ENCODE results near the gene APCDD1L. TPM values are rescaled to one million over a fixed set of nuclear protein-coding genes. Genes with fewer than 3 reads are reported as not detected.

APCDD1L gene
- polyA plus RNA-seq, 1 donor from 2014 or later, result not detected

GRCh38 chr20:58483470-58483869 lies 31.7 kb downstream of the APCDD1L start:
- Histone ChIP-seq H2AFZ (ENCODE audit: low read depth, low read length) (no peak overlapping the region), H3K27ac (ENCODE audit: low read length) (no peak overlapping the region), H3F3A (ENCODE audit: insufficient read depth, low read length, poor library complexity, severe bottlenecking) (no peaks in the 10 kb centered on the region), H3K9me2 (ENCODE audit: insufficient read depth, low read length) (no peaks in the 10 kb centered on the region), H3K27me3 (ENCODE audit: insufficient read depth, low read depth, low read length) (no peaks in the 10 kb centered on the region), H3K79me2 (replicated peaks; ENCODE audit: insufficient read depth, low read length) (no peaks in the 10 kb centered on the region), H3K9ac (ENCODE audit: low read length) (no peak overlapping the region), H3K9me3 (ENCODE audit: low read length) (peaks cover 17% of the 10 kb centered on the region), H3K36me3 (ENCODE audit: insufficient read depth, low read length) (no peaks in the 10 kb centered on the region), H3K4me3 (ENCODE audit: low read length) (no peak overlapping the region), H4K20me1 (ENCODE audit: insufficient read depth) (no peaks in the 10 kb centered on the region), H3K4me2 (ENCODE audit: low read length) (no peak overlapping the region)
- TF ChIP-seq EZH2 (IDR thresholded peaks at IDR 0.05; ENCODE audit: borderline replicate concordance, insufficient read depth, low read length, poor library complexity, severe bottlenecking) (no peak), EP300 (conservative IDR thresholded peaks at IDR 0.05; ENCODE audit: poor library complexity, severe bottlenecking) (no peak), CTCF (IDR thresholded peaks at IDR 0.05; ENCODE audit: poor library complexity, severe bottlenecking) (no peak), RAD21 (conservative IDR thresholded peaks at IDR 0.05) (no peak), POLR2AphosphoS5 (IDR thresholded peaks at IDR 0.05) (no peak), REST (IDR thresholded peaks at IDR 0.05; ENCODE audit: borderline replicate concordance) (no peak), MXI1 (conservative IDR thresholded peaks at IDR 0.05; ENCODE audit: poor library complexity, severe bottlenecking) (no peak), TAF1 (IDR thresholded peaks at IDR 0.05; ENCODE audit: low read depth) (no peak), SMC3 (conservative IDR thresholded peaks at IDR 0.05; ENCODE audit: poor library complexity) (no peak)

- no peaks in the 10 kb centered on the region for H4K20me1 ChIP-seq (ENCODE audit: insufficient read depth)
- peaks cover 21% of the 10 kb centered on the region for H3K9me3 ChIP-seq (ENCODE audit: low read length)
Observed at GRCh38 chr20:58483051-58483450, 32.1 kb downstream of the APCDD1L start.

GRCh38 chr20:58482416-58482815 lies 32.8 kb downstream of the APCDD1L start:
- H2AFZ ChIP-seq (ENCODE audit: low read depth, low read length), result no peak overlapping the region
- no peaks in the 10 kb centered on the region for H3K27me3 ChIP-seq (ENCODE audit: insufficient read depth, low read depth, low read length)
- peaks cover 21% of the 10 kb centered on the region for H3K9me3 ChIP-seq (ENCODE audit: low read length)
- H3K36me3 ChIP-seq (ENCODE audit: insufficient read depth, low read length), result no peaks in the 10 kb centered on the region
- H3K9me2 ChIP-seq (ENCODE audit: insufficient read depth, low read length), result no peaks in the 10 kb centered on the region
- no peak overlapping the region for H3K4me3 ChIP-seq (ENCODE audit: low read length)
- TF ChIP-seq REST (IDR thresholded peaks at IDR 0.05; ENCODE audit: borderline replicate concordance) (no peak), SMC3 (conservative IDR thresholded peaks at IDR 0.05; ENCODE audit: poor library complexity) (no peak), EP300 (conservative IDR thresholded peaks at IDR 0.05; ENCODE audit: poor library complexity, severe bottlenecking) (no peak), CTCF (IDR thresholded peaks at IDR 0.05; ENCODE audit: poor library complexity, severe bottlenecking) (no peak), POLR2AphosphoS5 (IDR thresholded peaks at IDR 0.05) (no peak), EZH2 (IDR thresholded peaks at IDR 0.05; ENCODE audit: borderline replicate concordance, insufficient read depth, low read length, poor library complexity, severe bottlenecking) (no peak), TAF1 (IDR thresholded peaks at IDR 0.05; ENCODE audit: low read depth) (no peak), MXI1 (conservative IDR thresholded peaks at IDR 0.05; ENCODE audit: poor library complexity, severe bottlenecking) (no peak), RAD21 (conservative IDR thresholded peaks at IDR 0.05) (no peak)
- no peak overlapping the region for H3K4me2 ChIP-seq (ENCODE audit: low read length)
- no peaks in the 10 kb centered on the region for H3K79me2 ChIP-seq (replicated peaks; ENCODE audit: insufficient read depth, low read length)
- no peak overlapping the region for H3K9ac ChIP-seq (ENCODE audit: low read length)
- H3K27ac ChIP-seq (ENCODE audit: low read length), result no peak overlapping the region
- H3F3A ChIP-seq (ENCODE audit: insufficient read depth, low read length, poor library complexity, severe bottlenecking), result no peaks in the 10 kb centered on the region
- H4K20me1 ChIP-seq (ENCODE audit: insufficient read depth), result no peaks in the 10 kb centered on the region

More at GRCh38 chr20:58483051-58483450, 32.1 kb downstream of the APCDD1L start:
- TF ChIP-seq SMC3 (conservative IDR thresholded peaks at IDR 0.05; ENCODE audit: poor library complexity), result no peak
- Histone ChIP-seq H3K27me3 (ENCODE audit: insufficient read depth, low read depth, low read length) (no peaks in the 10 kb centered on the region), H3K9ac (ENCODE audit: low read length) (no peak overlapping the region), H2AFZ (ENCODE audit: low read depth, low read length) (no peak overlapping the region), H3K27ac (ENCODE audit: low read length) (no peak overlapping the region), H3K4me3 (ENCODE audit: low read length) (no peak overlapping the region), H3K36me3 (ENCODE audit: insufficient read depth, low read length) (no peaks in the 10 kb centered on the region), H3F3A (ENCODE audit: insufficient read depth, low read length, poor library complexity, severe bottlenecking) (no peaks in the 10 kb centered on the region), H3K4me2 (ENCODE audit: low read length) (no peak overlapping the region), H3K9me2 (ENCODE audit: insufficient read depth, low read length) (no peaks in the 10 kb centered on the region), H3K79me2 (replicated peaks; ENCODE audit: insufficient read depth, low read length) (no peaks in the 10 kb centered on the region)

All from neural cell (in vitro differentiated cells).